HUES6 (cell line): ENCODE results near the gene TMEM151B.
A peak's percentile ranks its signal among the peaks of the same experiment; 100 is the strongest.

Experiments used
- H3K27ac ChIP-seq: 2 replicates; pipeline ENCODE4 v1.7.0; 2013; ENCODE audit warnings: low read depth, mild to moderate bottlenecking, low read length, inconsistent platforms
- H3K27me3 ChIP-seq: 2 replicates; pipeline ENCODE4 v1.6.1; 2013; ENCODE audit warnings: low read length; ENCODE audit not compliant: control insufficient read depth, insufficient read depth
- H3K36me3 ChIP-seq: 2 replicates; pipeline ENCODE4 v1.6.1; 2013; ENCODE audit warnings: low read length; ENCODE audit not compliant: control insufficient read depth, insufficient read depth
- H3K4me1 ChIP-seq: 2 replicates; pipeline ENCODE4 v1.6.1; 2013; ENCODE audit warnings: low read length; ENCODE audit not compliant: control insufficient read depth, insufficient read depth
- H3K4me3 ChIP-seq: 2 replicates; pipeline ENCODE4 v1.5.1; 2013; ENCODE audit warnings: low read depth, low read length
- H3K9ac ChIP-seq: one replicate; pipeline ENCODE4 v1.6.1; 2013; ENCODE audit warnings: mild to moderate bottlenecking, low read length
- H3K9me3 ChIP-seq: 2 replicates; pipeline ENCODE4 v1.6.1; 2013; ENCODE audit warnings: low read depth, low read length; ENCODE audit not compliant: control insufficient read depth, insufficient read depth

The TMEM151B gene

GRCh38 chr6:44268095-44268628 is 2.1 kb upstream of the TMEM151B start:
- Histone ChIP-seq H3K9ac (no peak overlapping the region), H3K27me3 (peaks cover 43% of the 10 kb centered on the region), H3K27ac (no peak overlapping the region), H3K9me3 (no peaks in the 10 kb centered on the region), H3K4me3 (peak overlapping the region; percentile 5; the same call in 1 of the 2 replicates), H3K36me3 (no peaks in the 10 kb centered on the region), H3K4me1 (peaks cover 35% of the 10 kb centered on the region)

GRCh38 chr6:44269178-44269920 is 901 bp upstream of the TMEM151B start:
- Histone ChIP-seq H3K27ac (no peak overlapping the region), H3K4me3 (no peak overlapping the region), H3K4me1 (peaks cover 23% of the 10 kb centered on the region), H3K9me3 (no peaks in the 10 kb centered on the region), H3K36me3 (no peaks in the 10 kb centered on the region), H3K9ac (no peak overlapping the region), H3K27me3 (peaks cover 55% of the 10 kb centered on the region)

- Histone ChIP-seq H3K27me3 (peaks cover 69% of the 10 kb centered on the region), H3K9ac (no peak overlapping the region), H3K9me3 (no peaks in the 10 kb centered on the region), H3K4me3 (peak overlapping the region; percentile 42), H3K4me1 (peaks cover 21% of the 10 kb centered on the region), H3K36me3 (no peaks in the 10 kb centered on the region), H3K27ac (no peak overlapping the region)
Observed at GRCh38 chr6:44270526-44271405, 516 bp downstream of the TMEM151B start.

- Histone ChIP-seq H3K27ac (no peak overlapping the region), H3K4me1 (peaks cover 21% of the 10 kb centered on the region), H3K9ac (no peak overlapping the region), H3K4me3 (peak overlapping the region; percentile 42), H3K9me3 (no peaks in the 10 kb centered on the region), H3K27me3 (peaks cover 75% of the 10 kb centered on the region), H3K36me3 (no peaks in the 10 kb centered on the region)
Observed at GRCh38 chr6:44271406-44271723, 1.1 kb downstream of the TMEM151B start.

- Histone ChIP-seq H3K27ac (no peak overlapping the region), H3K9ac (no peak overlapping the region), H3K4me3 (no peak overlapping the region), H3K9me3 (no peaks in the 10 kb centered on the region), H3K27me3 (peaks cover 80% of the 10 kb centered on the region), H3K36me3 (no peaks in the 10 kb centered on the region), H3K4me1 (peaks cover 21% of the 10 kb centered on the region)
Observed at GRCh38 chr6:44271914-44272313, 1.7 kb downstream of the TMEM151B start.

GRCh38 chr6:44272529-44272928 is 2.3 kb downstream of the TMEM151B start:
- H3K27ac ChIP-seq: no peak overlapping the region
- H3K9me3 ChIP-seq: no peaks in the 10 kb centered on the region
- H3K4me3 ChIP-seq: no peak overlapping the region
- no peaks in the 10 kb centered on the region for H3K36me3 ChIP-seq
- H3K27me3 ChIP-seq: peaks cover 87% of the 10 kb centered on the region
- peaks cover 21% of the 10 kb centered on the region for H3K4me1 ChIP-seq
- H3K9ac ChIP-seq: no peak overlapping the region

- H3K4me3 ChIP-seq: no peak overlapping the region
- peaks cover 92% of the 10 kb centered on the region for H3K27me3 ChIP-seq
- no peaks in the 10 kb centered on the region for H3K36me3 ChIP-seq
- H3K4me1 ChIP-seq: peaks cover 21% of the 10 kb centered on the region
- no peak overlapping the region for H3K27ac ChIP-seq
- no peaks in the 10 kb centered on the region for H3K9me3 ChIP-seq
- no peak overlapping the region for H3K9ac ChIP-seq
Observed at GRCh38 chr6:44272999-44273566, 2.8 kb downstream of the TMEM151B start.

- Histone ChIP-seq H3K9ac (no peak overlapping the region), H3K4me1 (peaks cover 16% of the 10 kb centered on the region), H3K36me3 (no peaks in the 10 kb centered on the region), H3K4me3 (no peak overlapping the region), H3K27me3 (peaks cover 93% of the 10 kb centered on the region), H3K27ac (no peak overlapping the region), H3K9me3 (no peaks in the 10 kb centered on the region)
Observed at GRCh38 chr6:44273617-44274016, 3.4 kb downstream of the TMEM151B start.

- no peaks in the 10 kb centered on the region for H3K9me3 ChIP-seq
- H3K4me3 ChIP-seq: no peak overlapping the region
- H3K36me3 ChIP-seq: no peaks in the 10 kb centered on the region
- H3K4me1 ChIP-seq: peaks cover 13% of the 10 kb centered on the region
- H3K27ac ChIP-seq: no peak overlapping the region
- no peak overlapping the region for H3K9ac ChIP-seq
- H3K27me3 ChIP-seq: peaks cover 94% of the 10 kb centered on the region
Observed at GRCh38 chr6:44275271-44275748, 5.1 kb downstream of the TMEM151B start.

GRCh38 chr6:44275749-44276648 is 5.7 kb downstream of the TMEM151B start:
- no peaks in the 10 kb centered on the region for H3K36me3 ChIP-seq
- H3K27ac ChIP-seq: no peak overlapping the region
- peaks cover 100% of the 10 kb centered on the region for H3K27me3 ChIP-seq
- peak overlapping the region; percentile 18 for H3K9ac ChIP-seq
- H3K4me1 ChIP-seq: peaks cover 13% of the 10 kb centered on the region
- peak overlapping the region; percentile 48 for H3K4me3 ChIP-seq
- H3K9me3 ChIP-seq: no peaks in the 10 kb centered on the region
